Skeletal muscle cell (primary cell): ENCODE data around the gene DNAH1.

Source experiments
- DNase-seq: peaks from one replicate; pipeline ENCODE4 v3.0.0-alpha.2; 2010; ENCODE audit warnings: low read depth
- H3K4me3 ChIP-seq: 2 replicates; pipeline ENCODE4 v1.5.1; 2011; ENCODE audit warnings: low read depth, mild to moderate bottlenecking, control low read depth, low read length, moderate library complexity

The DNAH1 gene

DNA sequence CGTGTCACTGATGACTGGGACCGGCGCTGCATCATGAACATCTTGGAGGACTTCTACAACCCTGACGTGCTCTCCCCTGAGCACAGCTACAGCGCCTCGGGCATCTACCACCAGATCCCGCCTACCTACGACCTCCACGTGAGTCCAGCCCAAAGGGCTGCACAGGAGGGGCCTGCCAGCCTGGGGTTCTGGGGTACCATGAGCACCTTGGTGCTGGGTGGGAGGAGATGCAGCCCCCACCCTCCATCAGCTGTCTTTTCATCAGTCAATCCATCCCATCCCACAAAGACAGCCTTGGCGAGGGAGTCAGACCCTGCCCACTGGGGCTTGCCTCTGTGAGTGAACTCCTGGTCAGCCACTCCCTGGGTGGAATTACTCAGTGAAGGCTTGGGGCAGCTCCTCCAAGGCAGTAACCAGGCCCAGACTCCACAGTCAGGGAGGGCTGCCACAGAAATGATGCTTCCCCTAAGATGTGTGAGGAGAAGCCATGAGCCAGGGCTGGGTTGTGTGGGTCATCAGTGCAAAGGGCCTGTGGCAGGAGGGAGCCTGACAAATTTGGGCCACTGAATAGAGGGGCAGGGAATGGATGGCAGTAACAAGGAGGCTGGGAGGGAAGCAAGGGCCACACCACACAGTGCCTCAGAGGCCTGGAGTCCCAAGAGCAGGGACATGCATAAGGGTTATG lies 80.9 kb downstream of the DNAH1 start:
- H3K4me3 ChIP-seq = no peak overlapping the region
- no peak for DNase-seq

DNA sequence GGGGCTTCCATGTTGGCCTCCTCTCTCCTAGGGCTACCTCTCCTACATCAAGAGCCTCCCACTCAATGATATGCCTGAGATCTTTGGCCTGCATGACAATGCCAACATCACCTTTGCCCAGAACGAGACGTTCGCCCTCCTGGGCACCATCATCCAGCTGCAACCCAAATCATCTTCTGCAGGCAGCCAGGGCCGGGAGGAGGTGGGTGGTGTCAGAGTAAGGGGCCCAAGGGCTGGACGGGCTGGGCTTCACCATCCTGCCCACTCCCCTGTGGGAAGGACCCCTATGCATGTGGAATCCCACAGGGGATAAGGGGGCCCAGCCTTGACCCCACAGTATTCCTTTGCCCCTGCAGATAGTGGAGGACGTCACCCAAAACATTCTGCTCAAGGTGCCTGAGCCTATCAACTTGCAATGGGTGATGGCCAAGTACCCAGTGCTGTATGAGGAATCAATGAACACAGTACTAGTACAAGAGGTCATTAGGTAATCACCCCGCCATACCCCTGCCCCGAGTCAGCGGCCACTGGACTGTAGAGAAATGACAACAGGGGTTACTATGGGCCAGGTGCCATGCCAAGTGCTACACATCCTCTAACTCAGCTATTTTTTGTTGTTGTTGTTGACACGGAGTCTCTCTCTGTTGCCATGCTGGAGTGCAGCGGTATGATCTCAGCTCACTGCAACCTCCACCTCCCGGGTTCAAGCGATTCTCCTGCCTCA lies 81.7 kb downstream of the DNAH1 start:
- no peak overlapping the region for H3K4me3 ChIP-seq
- no peak for DNase-seq

DNA sequence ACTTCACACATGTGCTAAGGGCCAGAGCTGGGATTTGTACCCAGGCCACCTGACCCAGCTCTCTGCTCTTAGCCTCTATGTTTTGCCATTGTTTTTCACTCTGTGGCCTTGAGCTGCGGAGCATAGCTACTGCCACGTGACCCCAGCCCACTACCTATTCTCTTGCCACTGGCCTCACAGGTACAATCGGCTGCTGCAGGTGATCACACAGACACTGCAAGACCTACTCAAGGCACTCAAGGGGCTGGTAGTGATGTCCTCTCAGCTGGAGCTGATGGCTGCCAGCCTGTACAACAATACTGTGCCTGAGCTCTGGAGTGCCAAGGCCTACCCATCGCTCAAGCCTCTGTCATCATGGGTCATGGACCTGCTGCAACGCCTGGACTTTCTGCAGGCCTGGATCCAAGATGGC lies 82.6 kb downstream of the DNAH1 start:
- no peak for DNase-seq

DNA sequence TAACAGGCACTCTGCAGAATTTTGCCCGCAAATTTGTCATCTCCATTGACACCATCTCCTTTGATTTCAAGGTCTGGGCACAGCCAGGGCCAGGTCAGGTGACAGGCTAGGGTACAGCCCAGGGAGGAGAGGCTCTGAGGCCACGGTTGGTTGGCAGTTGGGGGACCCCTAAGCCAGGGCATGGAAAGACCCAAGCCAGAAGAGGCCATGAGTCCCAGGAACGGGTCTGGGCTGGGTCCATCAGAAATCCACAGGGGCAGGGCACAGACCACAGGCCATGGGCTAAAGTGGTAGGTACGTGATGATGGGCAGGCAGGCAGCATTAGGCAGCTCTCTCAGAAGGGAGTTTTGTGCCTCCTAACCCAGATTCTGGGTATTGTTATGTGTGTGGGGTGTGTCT lies 83.0 kb downstream of the DNAH1 start:
- no peak overlapping the region for H3K4me3 ChIP-seq
- no peak for DNase-seq

More for the DNA sequence above, 82.6 kb downstream of the DNAH1 start:
- H3K4me3 ChIP-seq = no peak overlapping the region

DNA sequence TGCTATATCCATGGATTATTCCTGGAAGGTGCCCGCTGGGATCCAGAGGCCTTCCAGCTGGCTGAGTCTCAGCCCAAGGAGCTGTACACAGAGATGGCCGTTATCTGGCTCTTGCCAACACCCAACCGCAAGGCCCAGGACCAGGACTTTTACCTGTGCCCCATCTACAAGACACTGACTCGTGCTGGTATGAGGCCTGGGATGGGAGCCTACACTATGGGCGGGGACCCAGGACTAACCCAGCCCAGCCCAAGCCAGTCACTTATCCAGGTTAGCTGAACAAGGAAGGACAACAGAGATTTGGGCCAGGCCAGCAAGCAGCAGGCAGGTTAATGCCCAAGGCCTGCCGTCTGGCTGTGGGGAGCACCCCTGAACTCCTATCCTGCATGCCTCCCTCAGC lies 83.5 kb downstream of the DNAH1 start:
- no peak for DNase-seq
- H3K4me3 ChIP-seq = no peak overlapping the region

DNA sequence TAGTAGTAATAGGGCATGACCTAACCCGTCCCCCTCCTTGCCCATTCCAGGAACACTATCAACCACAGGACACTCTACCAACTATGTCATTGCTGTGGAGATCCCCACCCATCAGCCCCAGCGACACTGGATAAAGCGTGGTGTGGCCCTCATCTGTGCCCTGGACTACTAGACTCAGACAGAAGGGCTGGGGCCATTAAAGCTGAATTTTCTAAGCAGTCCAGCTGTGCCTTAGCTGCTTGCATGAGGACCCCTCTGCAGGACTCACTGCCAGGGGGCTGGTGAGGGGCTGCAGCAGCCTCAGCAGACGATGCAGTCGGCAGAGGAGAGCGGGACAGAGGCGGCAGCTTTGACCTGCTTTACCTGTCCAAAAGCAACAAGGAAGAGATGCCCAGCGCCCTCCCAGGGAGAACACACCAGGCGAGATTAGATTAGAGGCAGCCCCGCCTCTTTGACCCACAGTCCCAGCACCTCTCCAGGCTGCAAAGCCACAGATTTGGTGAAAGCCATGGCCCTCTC lies 84.2 kb downstream of the DNAH1 start:
- no peak for DNase-seq
- no peak overlapping the region for H3K4me3 ChIP-seq

DNA sequence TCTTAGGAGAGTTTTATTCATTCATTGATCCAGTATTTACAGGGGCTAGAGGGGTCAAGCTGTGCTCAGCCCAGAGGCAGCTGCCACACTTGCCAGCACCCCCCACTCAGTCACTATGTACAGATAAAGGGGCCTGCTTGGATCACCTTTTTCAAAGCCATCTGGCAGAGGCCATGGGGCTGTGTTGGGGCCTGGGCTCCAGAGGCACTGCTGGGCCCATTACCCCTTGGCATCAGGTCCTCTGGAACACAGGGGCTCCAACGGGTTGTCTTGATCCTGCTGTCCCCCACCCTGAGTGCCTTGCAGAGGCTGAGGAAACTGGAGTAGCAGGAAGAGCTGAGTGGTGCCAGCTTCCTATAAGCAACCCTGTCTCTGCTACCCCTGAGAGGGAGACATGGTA lies 84.9 kb downstream of the DNAH1 start:
- no peak overlapping the region for H3K4me3 ChIP-seq
- no peak for DNase-seq

DNA sequence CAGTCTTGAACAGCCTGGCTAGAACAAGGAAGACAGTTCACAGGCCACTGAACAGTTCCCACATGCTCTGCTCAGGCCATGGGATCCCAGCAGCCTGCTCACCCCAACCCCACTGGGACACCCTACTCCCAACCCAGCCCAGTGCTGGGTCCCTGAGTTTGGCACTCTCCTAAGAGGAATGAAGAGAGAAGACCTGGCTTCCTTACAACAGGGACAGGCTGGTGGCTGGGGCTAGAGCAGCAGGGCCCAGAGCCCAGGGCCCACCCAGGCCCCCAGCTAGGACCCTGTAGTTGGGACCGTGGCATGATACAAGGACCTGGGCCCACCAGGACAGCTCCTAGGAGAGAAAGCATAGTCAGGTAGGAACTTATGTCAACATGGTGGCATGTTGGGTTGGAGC lies 85.4 kb downstream of the DNAH1 start:
- H3K4me3 ChIP-seq = no peak overlapping the region
- DNase-seq = no peak

DNA sequence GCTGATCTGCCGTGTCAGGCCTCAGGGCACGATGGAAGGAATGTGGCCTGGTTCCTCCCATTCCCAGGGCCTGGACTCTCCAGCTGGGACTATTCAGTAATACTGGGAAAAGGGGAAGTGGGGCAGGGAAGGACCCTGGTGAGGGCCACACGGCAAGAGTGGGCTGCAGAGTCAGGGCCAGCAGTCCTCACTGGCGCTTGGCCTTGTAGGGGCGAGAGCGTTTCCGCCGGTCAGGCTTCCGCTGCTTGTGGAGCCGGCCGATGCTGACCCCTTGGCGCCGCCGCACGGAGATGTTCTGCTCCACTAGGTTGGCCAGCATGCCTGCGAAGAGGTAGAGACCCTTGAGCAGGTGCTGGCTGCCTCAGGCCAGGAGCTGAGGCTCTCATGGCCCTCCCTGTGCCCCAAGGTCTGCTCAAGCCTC lies 86.0 kb downstream of the DNAH1 start:
- no peak overlapping the region for H3K4me3 ChIP-seq
- no peak for DNase-seq

DNA sequence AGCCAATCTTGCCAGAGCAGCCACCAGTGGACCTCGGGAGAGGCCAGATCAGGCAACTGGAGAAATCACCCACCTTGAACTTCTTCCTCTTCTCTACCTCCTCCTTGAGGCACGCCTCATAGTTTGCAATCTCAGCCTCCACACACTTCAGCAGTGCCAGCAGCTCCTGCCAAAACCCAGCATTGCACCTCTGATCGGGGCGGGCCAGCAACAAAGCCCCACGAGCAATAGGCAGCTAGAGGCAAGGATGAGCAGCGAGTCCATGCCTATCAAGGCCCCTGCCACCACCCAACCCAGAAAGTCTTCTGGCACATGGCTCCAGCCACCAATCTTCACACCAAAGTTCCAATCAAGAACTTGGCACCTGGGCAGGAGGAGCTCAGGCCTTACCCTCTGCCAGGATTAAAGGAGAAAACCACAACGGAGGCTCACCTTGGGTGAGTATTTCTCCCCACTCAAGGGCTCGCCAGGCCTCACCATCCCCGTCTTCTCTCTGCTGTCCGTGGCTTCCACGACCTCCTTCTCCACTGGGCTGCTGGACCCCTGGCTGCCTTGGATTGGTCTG lies 86.7 kb downstream of the DNAH1 start:
- no peak for DNase-seq

DNA sequence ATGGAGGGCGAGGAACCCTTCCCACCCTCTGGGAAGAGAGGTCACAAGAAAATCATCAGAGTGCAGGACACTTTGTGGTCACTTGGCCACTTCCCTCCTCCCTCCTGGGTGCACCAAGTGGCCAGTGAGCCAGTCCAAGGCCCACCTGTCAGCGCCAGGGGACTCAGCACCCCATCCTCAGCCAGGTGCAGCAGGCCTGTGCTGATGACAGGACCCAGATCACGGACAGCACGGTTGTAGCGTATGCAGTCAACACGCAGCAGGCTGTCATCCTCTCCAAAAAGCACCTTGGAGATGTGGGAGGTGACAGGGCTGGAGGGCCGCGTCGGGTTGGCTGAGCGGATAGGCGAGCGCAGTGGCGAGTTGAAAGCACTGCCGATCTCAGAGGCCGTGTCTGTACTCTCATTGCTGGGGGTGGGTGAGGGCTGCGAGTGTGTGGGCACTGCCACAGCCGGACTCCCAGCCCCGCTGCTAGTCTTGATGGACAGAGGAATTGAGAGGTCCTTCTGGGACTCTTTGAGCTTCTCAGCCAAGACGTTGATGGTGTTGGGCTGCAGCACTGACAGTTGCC lies 87.2 kb downstream of the DNAH1 start:
- no peak for DNase-seq
- H3K4me3 ChIP-seq = no peak overlapping the region

More for the DNA sequence above, 86.7 kb downstream of the DNAH1 start:
- H3K4me3 ChIP-seq = no peak overlapping the region

DNA sequence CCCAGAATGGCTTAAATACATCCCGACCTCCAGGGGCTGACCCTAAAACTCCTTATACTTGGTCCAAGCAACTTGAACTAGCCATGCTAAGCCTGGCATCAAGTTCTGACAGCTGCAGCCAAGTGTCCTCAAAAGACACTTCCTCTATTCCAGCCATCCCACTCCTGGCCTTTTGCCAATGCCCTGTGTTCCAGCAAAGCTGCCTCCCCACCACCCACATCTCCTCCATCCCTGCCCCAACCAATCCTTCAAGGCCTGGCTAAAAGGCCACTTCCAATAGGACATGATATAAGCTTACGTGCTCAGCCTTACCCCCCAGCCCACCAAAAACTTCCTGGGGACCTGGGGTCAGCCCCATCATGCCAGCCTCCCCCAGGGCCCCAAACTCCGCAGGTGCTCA lies 87.8 kb downstream of the DNAH1 start:
- no peak for DNase-seq
- no peak overlapping the region for H3K4me3 ChIP-seq

DNA sequence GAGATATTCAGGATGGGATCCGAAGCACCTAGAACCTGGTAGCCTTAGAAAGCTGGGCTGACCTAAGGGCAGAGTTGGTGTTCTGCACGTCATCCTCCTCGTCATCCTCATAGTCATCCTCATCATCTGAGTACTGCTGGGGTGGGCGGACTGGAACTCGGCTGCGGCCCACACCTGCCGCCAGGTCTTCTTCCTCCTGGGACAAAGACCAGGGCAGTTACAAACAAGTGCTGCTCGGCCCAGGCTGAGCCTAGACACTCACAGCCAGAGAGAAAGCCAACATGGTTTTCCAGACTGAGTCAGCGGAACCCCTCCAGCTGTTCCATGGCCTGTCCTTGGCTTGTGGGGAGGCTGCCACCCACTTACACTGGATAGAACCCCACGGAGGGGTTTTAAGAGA lies 88.3 kb downstream of the DNAH1 start:
- H3K4me3 ChIP-seq = no peak overlapping the region
- DNase-seq = no peak

DNA sequence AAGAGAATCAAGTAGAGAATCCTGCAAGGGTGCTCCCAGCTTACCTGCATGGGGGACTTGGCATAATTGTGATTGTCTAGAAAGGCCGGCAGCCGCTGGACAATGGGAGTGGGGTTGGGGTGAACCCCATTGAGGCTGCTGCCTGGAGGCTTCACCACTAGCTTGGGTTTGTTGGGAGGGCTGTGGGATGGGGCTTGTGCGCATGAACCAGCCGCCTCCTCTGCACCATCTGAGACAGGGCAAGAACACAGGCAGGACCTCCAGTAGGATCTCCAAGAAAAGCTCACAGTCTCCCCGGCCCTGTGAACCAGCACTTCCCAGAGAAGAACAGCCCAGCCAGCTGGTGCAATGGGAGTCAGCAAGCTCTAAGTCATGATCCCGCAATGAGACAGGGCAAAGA lies 88.9 kb downstream of the DNAH1 start:
- H3K4me3 ChIP-seq = no peak overlapping the region
- no peak for DNase-seq

DNA sequence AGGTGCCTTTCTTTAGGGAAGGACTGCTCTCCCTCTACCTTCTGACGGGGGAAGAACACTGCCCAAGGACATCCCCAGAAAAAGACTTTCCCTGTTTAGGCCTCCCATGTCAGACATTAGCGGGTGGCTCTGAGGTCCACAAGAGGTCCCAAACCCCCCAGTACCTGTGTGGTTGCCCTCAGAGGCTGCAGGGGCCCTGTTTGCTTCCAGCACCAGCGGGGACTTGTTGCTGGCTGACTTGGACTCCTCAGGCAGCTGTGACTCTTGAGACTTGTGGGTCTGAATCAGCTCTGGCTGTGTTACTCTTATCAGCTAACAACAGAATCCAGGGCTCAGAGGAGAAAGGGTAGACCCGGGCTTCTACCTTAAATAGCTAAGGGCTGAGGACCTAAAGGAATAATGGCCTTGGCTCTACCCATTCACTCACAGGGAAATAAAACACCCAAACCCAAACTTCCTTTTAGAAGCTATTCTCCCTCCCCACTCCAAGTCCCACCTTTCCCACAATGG lies 89.5 kb downstream of the DNAH1 start:
- H3K4me3 ChIP-seq = no peak overlapping the region
- no peak for DNase-seq

DNA sequence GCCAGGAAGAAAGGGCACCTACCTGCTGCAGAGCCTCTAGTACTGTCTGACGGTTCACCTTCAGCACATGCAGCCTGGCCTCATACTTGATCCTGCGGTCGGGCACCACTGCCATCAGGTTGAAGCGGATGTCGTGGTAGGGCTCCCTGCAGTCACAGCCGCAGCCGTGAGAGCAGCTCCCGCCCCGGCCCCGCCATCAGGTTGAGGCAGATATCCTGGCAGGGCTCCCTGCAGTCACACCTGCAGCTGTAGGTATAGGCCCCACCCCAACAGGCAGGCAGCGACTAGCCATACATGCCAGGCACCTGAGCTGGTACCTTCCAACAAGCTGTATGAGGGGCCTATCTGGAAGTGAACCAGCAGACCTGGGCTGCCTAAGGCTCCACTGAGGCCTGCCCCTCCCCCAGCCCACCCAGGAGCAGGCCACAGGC lies 90.1 kb downstream of the DNAH1 start:
- no peak overlapping the region for H3K4me3 ChIP-seq
- no peak for DNase-seq

DNA sequence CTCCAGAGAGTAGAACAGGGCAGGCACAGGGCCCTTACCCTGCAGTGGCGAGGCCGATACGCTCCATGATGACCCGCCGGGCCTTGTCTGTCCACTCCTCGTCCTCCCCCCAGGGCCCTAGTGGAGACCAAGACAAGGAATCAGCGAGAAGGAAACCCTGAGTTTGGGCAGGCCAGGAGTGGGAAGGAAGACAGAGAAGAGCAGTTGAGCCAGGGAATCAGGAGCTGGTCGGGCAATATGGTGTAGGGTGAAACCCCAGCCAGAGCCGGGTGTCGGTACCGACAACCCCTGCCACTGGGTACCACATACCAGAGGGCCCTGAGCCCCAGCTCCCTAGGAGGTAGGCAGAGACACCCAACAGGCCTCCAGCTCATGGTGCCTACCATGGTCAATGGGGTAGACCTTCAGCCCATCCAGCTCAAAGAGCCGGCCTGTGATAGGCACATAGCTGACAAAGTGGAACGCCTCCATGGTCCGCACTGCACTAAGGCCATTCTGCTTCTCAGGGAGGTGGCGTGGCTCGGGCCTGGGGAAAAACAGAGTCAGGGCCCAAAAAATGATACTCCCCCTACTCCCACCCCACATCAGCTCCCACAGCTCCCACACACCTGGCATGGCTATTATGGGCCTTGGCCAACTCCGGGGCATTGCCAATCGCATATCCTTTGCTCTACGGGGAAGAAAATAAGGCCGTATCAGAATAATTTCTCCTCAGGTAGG lies 90.8 kb downstream of the DNAH1 start:
- DNase-seq = no peak
- H3K4me3 ChIP-seq = no peak overlapping the region

DNA sequence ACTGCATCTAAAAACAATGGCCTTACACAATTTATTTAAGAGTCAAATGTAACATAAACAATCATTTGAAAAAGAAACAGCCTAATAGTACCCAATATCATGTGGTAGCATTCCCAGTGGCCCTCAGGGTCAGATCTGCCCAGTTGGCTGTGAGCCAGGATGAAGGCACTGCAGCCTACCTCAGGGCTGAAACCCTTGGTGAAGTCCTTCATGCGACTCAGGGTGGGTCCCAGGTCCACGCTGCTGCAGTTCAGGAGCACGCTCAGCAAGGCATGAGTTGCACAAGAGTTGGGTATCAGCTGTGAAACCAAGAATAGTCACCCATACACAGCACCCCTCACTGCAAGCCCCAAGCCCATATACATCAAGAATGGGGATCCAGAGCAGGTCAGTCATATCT lies 91.7 kb downstream of the DNAH1 start:
- H3K4me3 ChIP-seq = no peak overlapping the region
- no peak for DNase-seq

DNA sequence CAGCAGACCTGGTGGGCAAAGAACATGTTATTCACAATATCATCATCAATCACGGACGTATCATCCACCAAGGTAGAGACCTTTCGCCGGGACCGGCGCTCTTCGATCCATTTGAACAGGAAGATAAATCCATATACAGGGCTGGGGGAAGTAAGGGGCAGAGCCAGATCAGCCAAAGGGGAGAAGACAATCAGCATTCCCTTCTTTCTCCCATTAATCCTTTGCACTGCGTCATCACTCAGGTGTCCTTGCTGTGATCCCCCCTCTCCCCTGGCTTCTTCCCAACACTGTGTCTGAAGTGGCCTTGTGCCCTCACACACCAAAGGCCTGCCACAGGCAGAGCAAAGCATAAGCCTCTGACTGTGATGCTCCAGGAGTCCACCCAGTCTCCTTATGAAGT lies 92.3 kb downstream of the DNAH1 start:
- peak overlapping the region; percentile 96 for H3K4me3 ChIP-seq
- DNase-seq = no peak

DNA sequence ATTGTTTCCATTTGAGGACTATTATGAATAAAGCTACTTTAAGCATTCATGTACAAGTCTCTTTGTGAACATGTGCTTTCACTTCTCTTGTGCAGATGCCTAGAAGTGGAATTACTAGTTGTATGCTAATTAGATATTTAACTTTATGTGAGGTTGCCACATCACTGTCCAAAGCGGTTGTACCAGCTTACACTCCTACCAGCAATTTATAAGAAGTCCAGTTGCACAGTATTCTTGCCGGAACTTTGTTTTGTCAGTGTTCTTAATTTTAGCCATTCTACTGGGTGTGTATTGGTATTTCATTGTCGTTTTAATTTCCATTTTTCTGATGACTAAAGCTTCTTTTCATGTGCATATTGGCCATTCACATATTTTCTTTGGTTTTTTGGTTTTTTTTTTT lies 99.7 kb downstream of the DNAH1 start:
- DNase-seq = no peak
- H3K4me3 ChIP-seq = no peak overlapping the region
